Thoracic aorta (tissue), 2 donors: ENCODE measurements around the gene NTNG1. TPM values are rescaled to one million over a fixed set of nuclear protein-coding genes. Genes with fewer than 3 reads are reported as not detected.

Experiments used
- ATAC-seq: fragments of 150-250 bp; one replicate; pipeline ENCODE4 v1.8.0; 2017; ENCODE audit warnings: low read depth; ENCODE audit not compliant: insufficient number of reproducible peaks, low FRiP score
- DNase-seq: peaks from one replicate; pipeline ENCODE4 v3.0.0-alpha.2; 2020; ENCODE audit warnings: low spot score
- H3K27ac ChIP-seq, 2 donors: fragments of 200-600 bp; sonication (generic); 1 replicate in 1 of 2; 2 replicates in 1 of 2; pipeline ENCODE4 v1.5.1; 2016; ENCODE audit warnings: mild to moderate bottlenecking in 2 of 2, moderate library complexity in 2 of 2
- H3K27me3 ChIP-seq: fragments of 200-600 bp; sonication (generic); replicated peaks from 2 replicates; pipeline ENCODE4 v1.6.0; 2016; ENCODE audit warnings: mild to moderate bottlenecking; ENCODE audit not compliant: insufficient read depth
- H3K36me3 ChIP-seq: fragments of 200-600 bp; sonication (generic); one replicate; pipeline ENCODE4 v1.5.1; 2016
- H3K4me1 ChIP-seq, 2 donors: fragments of 200-600 bp; sonication (generic); 1 replicate in 1 of 2; 2 replicates in 1 of 2; pipeline versions ENCODE4 v1.5.1 to v1.6.0; 2016; ENCODE audit warnings: low read depth in 2 of 2, mild to moderate bottlenecking in 1 of 2; ENCODE audit not compliant: control insufficient read depth in 1 of 2
- H3K4me3 ChIP-seq: fragments of 200-600 bp; sonication (generic); 2 replicates; pipeline ENCODE4 v1.5.1; 2016; ENCODE audit warnings: mild to moderate bottlenecking
- H3K9me3 ChIP-seq: fragments of 200-600 bp; sonication (generic); 2 replicates; pipeline ENCODE4 v1.5.1; 2016
- total RNA-seq, 2 donors: library from RNA; depleted of rRNA; stranded (reverse); fragments of >200 nt; gene quantifications; one replicate each; pipeline versions ENCODE4 v1.1.0 to v1.2.3, GENCODE V29; 2016
- TF ChIP-seq, protein P1 (sequence below): fragments of 200-600 bp; sonication (generic); IDR thresholded peaks from one replicate; pipeline ENCODE4 v1.5.1; 2019; ENCODE audit warnings: antibody characterized with exemption

Gene NTNG1
- total RNA-seq, 2 donors from 2014 or later = 0.99 to 1.4 TPM

DNA sequence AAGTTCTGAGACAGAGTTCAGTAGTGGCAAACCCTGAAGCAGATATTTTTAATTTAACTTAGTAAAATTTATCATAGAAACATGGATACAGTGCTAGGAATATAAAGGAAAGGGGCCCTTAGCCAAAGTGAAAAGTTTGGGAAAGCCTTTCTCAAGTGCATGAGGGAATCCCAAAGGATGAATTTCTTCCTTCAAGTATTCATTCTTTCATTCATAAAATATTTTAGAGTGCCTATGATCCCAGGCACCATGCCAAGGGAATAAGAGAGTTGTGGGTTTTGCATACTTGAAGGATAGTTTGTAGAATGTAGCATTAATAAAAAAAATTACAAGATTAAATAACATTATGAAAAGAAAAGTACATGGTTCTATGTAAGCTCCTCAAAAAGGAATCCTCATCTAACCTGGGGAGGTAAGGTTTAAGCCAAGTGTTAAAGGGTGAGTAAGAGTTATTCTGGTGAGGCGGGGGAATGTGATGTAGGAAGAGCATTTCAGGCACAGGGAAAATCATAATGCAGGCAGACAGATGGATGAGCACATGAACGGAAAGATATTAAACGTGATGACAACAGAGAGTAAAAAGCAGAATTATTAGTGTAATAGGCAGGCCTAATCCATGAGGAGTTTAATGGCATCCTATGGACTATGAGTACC is 40.4 kb upstream of the NTNG1 start:
- no peaks in the 10 kb centered on the region for H3K27me3 ChIP-seq
- no peaks in the 10 kb centered on the region for H3K36me3 ChIP-seq
- no peak for DNase-seq
- TF ChIP-seq, protein P1, sequence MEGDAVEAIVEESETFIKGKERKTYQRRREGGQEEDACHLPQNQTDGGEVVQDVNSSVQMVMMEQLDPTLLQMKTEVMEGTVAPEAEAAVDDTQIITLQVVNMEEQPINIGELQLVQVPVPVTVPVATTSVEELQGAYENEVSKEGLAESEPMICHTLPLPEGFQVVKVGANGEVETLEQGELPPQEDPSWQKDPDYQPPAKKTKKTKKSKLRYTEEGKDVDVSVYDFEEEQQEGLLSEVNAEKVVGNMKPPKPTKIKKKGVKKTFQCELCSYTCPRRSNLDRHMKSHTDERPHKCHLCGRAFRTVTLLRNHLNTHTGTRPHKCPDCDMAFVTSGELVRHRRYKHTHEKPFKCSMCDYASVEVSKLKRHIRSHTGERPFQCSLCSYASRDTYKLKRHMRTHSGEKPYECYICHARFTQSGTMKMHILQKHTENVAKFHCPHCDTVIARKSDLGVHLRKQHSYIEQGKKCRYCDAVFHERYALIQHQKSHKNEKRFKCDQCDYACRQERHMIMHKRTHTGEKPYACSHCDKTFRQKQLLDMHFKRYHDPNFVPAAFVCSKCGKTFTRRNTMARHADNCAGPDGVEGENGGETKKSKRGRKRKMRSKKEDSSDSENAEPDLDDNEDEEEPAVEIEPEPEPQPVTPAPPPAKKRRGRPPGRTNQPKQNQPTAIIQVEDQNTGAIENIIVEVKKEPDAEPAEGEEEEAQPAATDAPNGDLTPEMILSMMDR = no peak
- H3K27ac ChIP-seq = no peak overlapping the region
- no peak for ATAC-seq
- H3K4me1 ChIP-seq = no peaks in the 10 kb centered on the region
- H3K4me3 ChIP-seq = no peak overlapping the region
- H3K9me3 ChIP-seq = no peaks in the 10 kb centered on the region

DNA sequence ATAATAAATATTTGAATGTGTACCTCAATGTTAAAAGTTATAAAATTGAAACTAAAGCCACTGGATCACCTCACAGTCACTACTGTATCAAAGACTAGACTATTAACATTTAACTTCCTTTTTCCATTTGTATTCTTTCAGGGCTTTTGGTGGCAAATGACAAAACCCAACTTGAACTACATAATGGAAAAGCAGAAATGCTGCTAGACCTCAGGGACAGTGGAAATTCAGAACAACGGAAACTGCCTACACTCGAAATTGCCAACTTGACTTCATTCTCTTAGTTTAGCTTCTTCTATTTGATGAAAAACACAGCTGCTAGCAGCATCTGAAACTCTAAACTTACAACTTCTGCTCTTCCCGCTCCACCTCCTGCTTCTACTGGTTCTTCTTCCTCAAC is 34.9 kb upstream of the NTNG1 start:
- Histone ChIP-seq H3K27ac (no peak overlapping the region), H3K9me3 (no peaks in the 10 kb centered on the region), H3K4me3 (no peak overlapping the region), H3K4me1 (no peaks in the 10 kb centered on the region), H3K27me3 (no peaks in the 10 kb centered on the region), H3K36me3 (no peaks in the 10 kb centered on the region)
- no peak for DNase-seq
- no peak for ATAC-seq
- TF ChIP-seq, protein P1 = no peak

DNA sequence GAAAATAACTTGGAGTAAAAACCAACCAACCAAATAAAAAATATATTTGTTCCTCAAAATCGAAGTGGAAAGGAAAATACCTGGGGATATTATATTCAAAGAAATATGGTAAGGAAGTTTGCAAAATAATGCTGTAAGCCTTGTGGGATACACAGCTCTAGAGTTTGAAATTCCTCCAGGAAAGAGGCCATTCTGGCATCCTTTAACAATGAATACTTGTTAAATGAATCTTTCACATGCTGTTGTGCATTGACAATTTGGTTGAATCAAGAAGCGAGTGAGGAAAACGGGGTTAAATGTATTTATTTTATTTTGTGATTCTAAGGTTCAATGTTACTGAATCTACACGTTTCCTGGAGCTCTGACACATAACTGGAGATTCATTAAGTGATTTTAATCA is 30.5 kb upstream of the NTNG1 start:
- DNase-seq (no peak), ATAC-seq (no peak)
- no peaks in the 10 kb centered on the region for H3K9me3 ChIP-seq
- no peak overlapping the region for H3K27ac ChIP-seq
- no peak overlapping the region for H3K4me3 ChIP-seq
- H3K27me3 ChIP-seq = no peaks in the 10 kb centered on the region
- TF ChIP-seq, protein P1 = no peak
- H3K36me3 ChIP-seq = no peaks in the 10 kb centered on the region
- no peaks in the 10 kb centered on the region for H3K4me1 ChIP-seq

DNA sequence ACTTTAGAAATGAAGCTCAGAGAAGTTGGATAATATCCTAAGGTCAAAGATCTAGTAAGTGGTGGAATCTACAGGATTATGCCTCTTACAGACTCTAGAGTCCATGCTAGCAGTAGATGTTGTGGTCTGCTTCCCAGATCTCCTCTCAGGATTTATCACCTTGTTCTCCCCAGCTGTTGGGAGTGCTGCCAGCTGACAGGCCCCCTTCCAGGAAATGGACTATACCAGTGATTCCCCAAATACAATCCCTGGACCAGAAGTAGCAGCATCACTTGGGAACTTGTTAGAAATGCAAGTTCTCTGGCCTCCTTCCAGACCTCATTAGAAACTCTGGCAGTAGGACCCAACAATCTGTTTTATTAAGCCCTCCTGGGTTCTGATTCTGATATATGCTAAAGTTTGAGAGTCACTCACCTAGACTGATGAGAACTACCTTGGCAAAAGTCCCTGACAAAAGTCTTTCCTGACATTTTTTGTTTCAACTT is 24.5 kb upstream of the NTNG1 start:
- TF ChIP-seq, protein P1 = no peak
- no peak for ATAC-seq
- no peak overlapping the region for H3K27ac ChIP-seq
- no peaks in the 10 kb centered on the region for H3K27me3 ChIP-seq
- H3K36me3 ChIP-seq = no peaks in the 10 kb centered on the region
- no peaks in the 10 kb centered on the region for H3K9me3 ChIP-seq
- H3K4me1 ChIP-seq = no peaks in the 10 kb centered on the region
- H3K4me3 ChIP-seq = no peak overlapping the region
- DNase-seq = no peak

DNA sequence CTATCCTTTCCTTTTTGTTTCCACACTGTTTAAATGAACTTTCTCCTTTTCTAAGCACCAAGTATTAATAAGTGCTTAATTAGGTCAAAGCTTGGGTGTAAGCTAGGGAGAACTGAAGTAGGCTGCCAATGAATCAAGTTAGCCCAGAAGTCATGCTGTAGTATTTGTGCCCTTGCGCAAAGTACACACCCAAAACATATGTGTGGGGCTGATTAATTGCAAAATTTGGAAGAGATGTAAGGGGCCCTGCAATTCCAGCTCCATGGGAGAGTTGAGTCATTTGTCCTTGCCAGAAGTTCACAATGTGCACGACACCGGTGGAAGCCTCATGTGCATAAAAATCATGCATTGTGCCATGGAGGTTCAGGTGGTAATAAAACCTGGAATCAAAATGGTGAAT is 18.6 kb upstream of the NTNG1 start:
- DNase-seq = no peak
- Histone ChIP-seq H3K27me3 (no peaks in the 10 kb centered on the region), H3K4me3 (no peak overlapping the region), H3K36me3 (no peaks in the 10 kb centered on the region), H3K4me1 (no peaks in the 10 kb centered on the region), H3K9me3 (no peaks in the 10 kb centered on the region), H3K27ac (no peak overlapping the region)
- TF ChIP-seq, protein P1 = no peak
- no peak for ATAC-seq
